Measurements from ENCODE around the gene PET117. TPM values are rescaled to one million over a fixed set of nuclear protein-coding genes. Genes with fewer than 3 reads are reported as not detected.
"Not testable (repeated sequence)": the region's sequence is repeated elsewhere in the genome, so short reads cannot be mapped to it uniquely, and the experiment has no call there.

The PET117 gene
- total and polyA plus RNA-seq, 2 experiments from 2014 or later: 18.2 to 25.7 TPM

- TF ChIP-seq CTCF (IDR thresholded peaks at IDR 0.05; ENCODE audit: low read depth, low read length): no peak
- no peaks in the 10 kb centered on the region for H3K27me3 ChIP-seq
- no peaks in the 10 kb centered on the region for H3K36me3 ChIP-seq
- no peaks in the 10 kb centered on the region for H3K9me3 ChIP-seq (ENCODE audit: low read depth)
- no peak overlapping the region for H3K27ac ChIP-seq
- DNase-seq (ENCODE audit: low read depth in 1 of 2, low spot score in 1 of 2): no peak
- H3K4me1 ChIP-seq (ENCODE audit: low read depth): no peaks in the 10 kb centered on the region
- H3K4me3 ChIP-seq: no peak overlapping the region
Observed at GRCh38 chr20:18092890-18093289, 44.8 kb upstream of the PET117 start.

- TF ChIP-seq CTCF (IDR thresholded peaks at IDR 0.05; ENCODE audit: low read depth, low read length): no peak
- Histone ChIP-seq H3K4me1 (ENCODE audit: low read depth) (no peaks in the 10 kb centered on the region), H3K9me3 (ENCODE audit: low read depth) (no peaks in the 10 kb centered on the region), H3K4me3 (no peak overlapping the region), H3K27ac (no peak overlapping the region), H3K27me3 (no peaks in the 10 kb centered on the region), H3K36me3 (no peaks in the 10 kb centered on the region)
- DNase-seq (ENCODE audit: low read depth in 1 of 2, low spot score in 1 of 2): no peak
Observed at GRCh38 chr20:18093388-18093787, 44.3 kb upstream of the PET117 start.

- no peaks in the 10 kb centered on the region for H3K9me3 ChIP-seq (ENCODE audit: low read depth)
- no peaks in the 10 kb centered on the region for H3K36me3 ChIP-seq
- no peak overlapping the region for H3K27ac ChIP-seq
- H3K4me3 ChIP-seq: no peak overlapping the region
- no peaks in the 10 kb centered on the region for H3K27me3 ChIP-seq
- H3K4me1 ChIP-seq (ENCODE audit: low read depth): no peaks in the 10 kb centered on the region
- no peak for DNase-seq (ENCODE audit: low read depth in 1 of 2, low spot score in 1 of 2)
- no peak for TF ChIP-seq CTCF (IDR thresholded peaks at IDR 0.05; ENCODE audit: low read depth, low read length)
Observed at GRCh38 chr20:18094191-18094590, 43.5 kb upstream of the PET117 start.

GRCh38 chr20:18100569-18100968 is 37.1 kb upstream of the PET117 start:
- not testable (repeated sequence) for H3K4me1 ChIP-seq (ENCODE audit: low read depth); H3K4me3 ChIP-seq; H3K36me3 ChIP-seq; DNase-seq (ENCODE audit: low read depth in 1 of 2, low spot score in 1 of 2); H3K27me3 ChIP-seq; H3K27ac ChIP-seq; H3K9me3 ChIP-seq (ENCODE audit: low read depth)

- TF ChIP-seq CTCF (IDR thresholded peaks at IDR 0.05; ENCODE audit: low read depth, low read length): no peak
- Histone ChIP-seq H3K36me3 (no peaks in the 10 kb centered on the region), H3K4me3 (no peak overlapping the region), H3K27me3 (no peaks in the 10 kb centered on the region), H3K9me3 (ENCODE audit: low read depth) (no peaks in the 10 kb centered on the region), H3K4me1 (ENCODE audit: low read depth) (no peaks in the 10 kb centered on the region), H3K27ac (no peak overlapping the region)
- no peak for DNase-seq (ENCODE audit: low read depth in 1 of 2, low spot score in 1 of 2)
Observed at GRCh38 chr20:18101125-18101810, 36.4 kb upstream of the PET117 start.

- Histone ChIP-seq H3K27me3 (no peaks in the 10 kb centered on the region), H3K36me3 (no peaks in the 10 kb centered on the region), H3K9me3 (ENCODE audit: low read depth) (no peaks in the 10 kb centered on the region), H3K27ac (no peak overlapping the region), H3K4me1 (ENCODE audit: low read depth) (no peaks in the 10 kb centered on the region), H3K4me3 (no peak overlapping the region)
- no peak for DNase-seq (ENCODE audit: low read depth in 1 of 2, low spot score in 1 of 2)
- no peak for TF ChIP-seq CTCF (IDR thresholded peaks at IDR 0.05; ENCODE audit: low read depth, low read length)
Observed at GRCh38 chr20:18103497-18103896, 34.2 kb upstream of the PET117 start.

All from cardiac muscle cell (in vitro differentiated cells and primary cell).